Karpas-422 (cell line): ENCODE measurements around the gene CIITA. TPM values are rescaled to one million over a fixed set of nuclear protein-coding genes. Genes with fewer than 3 reads are reported as not detected.
A peak's percentile ranks its signal among the peaks of the same experiment; 100 is the strongest.
"Not testable (repeated sequence)": the region's sequence is repeated elsewhere in the genome, so short reads cannot be mapped to it uniquely, and the experiment has no call there.

Experiments
- DNase-seq: peaks from one replicate; pipeline ENCODE4 v3.0.0-alpha.2; 2015
- H2AFZ ChIP-seq: fragments of 200-600 bp; sonication (generic); 2 replicates; pipeline ENCODE4 v1.6.1; 2014; ENCODE audit warnings: antibody characterized with exemption, low read length, mixed read lengths
- H3K27ac ChIP-seq: fragments of 200-600 bp; sonication (generic); 2 replicates; pipeline ENCODE4 v1.5.1; 2014; ENCODE audit warnings: mild to moderate bottlenecking, low read length, moderate library complexity
- H3K27me3 ChIP-seq: fragments of 200-600 bp; sonication (generic); 2 replicates; pipeline ENCODE4 v1.6.1; 2014; ENCODE audit warnings: low read length, mixed read lengths
- H3K36me3 ChIP-seq: fragments of 200-600 bp; sonication (generic); 2 replicates; pipeline ENCODE4 v1.6.1; 2014; ENCODE audit warnings: low read length, mixed read lengths; ENCODE audit not compliant: insufficient read depth
- H3K4me1 ChIP-seq: fragments of 200-600 bp; sonication (generic); 2 replicates; pipeline ENCODE4 v1.6.1; 2014; ENCODE audit warnings: mild to moderate bottlenecking, low read length, mixed read lengths
- H3K4me2 ChIP-seq: fragments of 200-600 bp; sonication (generic); 2 replicates; pipeline ENCODE4 v1.6.1; 2014; ENCODE audit warnings: low read length, low read depth, mild to moderate bottlenecking; ENCODE audit not compliant: poor library complexity, severe bottlenecking
- H3K4me3 ChIP-seq: fragments of 200-600 bp; sonication (generic); 2 replicates; pipeline ENCODE4 v1.5.1; 2014; ENCODE audit warnings: mild to moderate bottlenecking, antibody characterized with exemption, low read length, mixed read lengths
- H3K79me2 ChIP-seq: fragments of 200-600 bp; sonication (generic); 2 replicates; pipeline ENCODE4 v1.6.1; 2014; ENCODE audit warnings: mild to moderate bottlenecking, low read length, mixed read lengths
- H3K9ac ChIP-seq: fragments of 200-600 bp; sonication (generic); 2 replicates; pipeline ENCODE4 v1.6.0; 2014; ENCODE audit warnings: low read length
- H3K9me2 ChIP-seq: fragments of 200-600 bp; sonication (generic), shearing (Covaris generic); replicated peaks from 2 replicates; pipeline ENCODE4 v1.6.0; 2014; ENCODE audit warnings: mild to moderate bottlenecking, low read length, moderate library complexity; ENCODE audit not compliant: insufficient read depth
- H3K9me3 ChIP-seq: fragments of 300-700, 200-600 bp; sonication (generic); 2 replicates; pipeline ENCODE4 v1.6.1; 2014; ENCODE audit warnings: low read length, mixed read lengths
- H4K20me1 ChIP-seq: fragments of 200-600 bp; sonication (generic); 2 replicates; pipeline ENCODE4 v1.6.1; 2014; ENCODE audit warnings: mild to moderate bottlenecking, antibody characterized with exemption, low read length, low read depth; ENCODE audit not compliant: insufficient read depth
- total RNA-seq: library from RNA; depleted of rRNA; stranded (reverse); fragments of >200 nt; shearing (Covaris generic); gene quantifications from 2 replicates; pipeline ENCODE4 v1.2.3, GENCODE V29; 2014; ENCODE audit warnings: low replicate concordance

Gene CIITA
- total RNA-seq, 1 experiment from 2014 or later = 66.2 TPM

GRCh38 chr16:10959161-10959560, 82.2 kb downstream of the CIITA start:
- H3K27ac ChIP-seq = no peak overlapping the region
- peaks cover 13% of the 10 kb centered on the region for H3K4me1 ChIP-seq
- DNase-seq = no peak
- no peaks in the 10 kb centered on the region for H3K27me3 ChIP-seq
- H3K4me2 ChIP-seq = no peak overlapping the region
- H2AFZ ChIP-seq = no peak overlapping the region
- peaks cover 47% of the 10 kb centered on the region for H4K20me1 ChIP-seq
- H3K36me3 ChIP-seq = peaks cover 5% of the 10 kb centered on the region; the same call in 1 of the 2 replicates
- no peaks in the 10 kb centered on the region for H3K9me2 ChIP-seq
- H3K4me3 ChIP-seq = no peak overlapping the region
- no peak overlapping the region for H3K9ac ChIP-seq
- H3K79me2 ChIP-seq = peaks cover 2% of the 10 kb centered on the region; the same call in 1 of the 2 replicates
- no peaks in the 10 kb centered on the region for H3K9me3 ChIP-seq

DNA sequence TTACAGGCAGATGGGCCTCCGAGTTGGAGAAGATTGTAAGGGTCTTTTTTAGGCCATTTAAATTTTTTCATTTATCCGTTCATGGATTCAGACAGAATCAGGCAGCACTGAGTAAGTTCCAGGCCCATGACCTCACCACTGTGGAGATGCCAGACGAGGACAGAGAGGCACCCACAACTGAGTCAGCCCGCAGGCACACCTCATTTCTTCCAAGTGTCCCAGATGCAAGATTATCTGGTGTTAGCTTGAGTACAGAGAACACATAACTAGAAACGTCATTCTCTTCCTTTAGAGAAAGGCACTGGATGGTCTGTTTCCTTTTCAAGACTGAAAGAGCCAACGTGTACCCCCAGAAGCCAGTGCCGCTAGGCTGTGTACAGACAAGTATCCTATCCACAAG, 84.2 kb downstream of the CIITA start:
- DNase-seq = no peak

DNA sequence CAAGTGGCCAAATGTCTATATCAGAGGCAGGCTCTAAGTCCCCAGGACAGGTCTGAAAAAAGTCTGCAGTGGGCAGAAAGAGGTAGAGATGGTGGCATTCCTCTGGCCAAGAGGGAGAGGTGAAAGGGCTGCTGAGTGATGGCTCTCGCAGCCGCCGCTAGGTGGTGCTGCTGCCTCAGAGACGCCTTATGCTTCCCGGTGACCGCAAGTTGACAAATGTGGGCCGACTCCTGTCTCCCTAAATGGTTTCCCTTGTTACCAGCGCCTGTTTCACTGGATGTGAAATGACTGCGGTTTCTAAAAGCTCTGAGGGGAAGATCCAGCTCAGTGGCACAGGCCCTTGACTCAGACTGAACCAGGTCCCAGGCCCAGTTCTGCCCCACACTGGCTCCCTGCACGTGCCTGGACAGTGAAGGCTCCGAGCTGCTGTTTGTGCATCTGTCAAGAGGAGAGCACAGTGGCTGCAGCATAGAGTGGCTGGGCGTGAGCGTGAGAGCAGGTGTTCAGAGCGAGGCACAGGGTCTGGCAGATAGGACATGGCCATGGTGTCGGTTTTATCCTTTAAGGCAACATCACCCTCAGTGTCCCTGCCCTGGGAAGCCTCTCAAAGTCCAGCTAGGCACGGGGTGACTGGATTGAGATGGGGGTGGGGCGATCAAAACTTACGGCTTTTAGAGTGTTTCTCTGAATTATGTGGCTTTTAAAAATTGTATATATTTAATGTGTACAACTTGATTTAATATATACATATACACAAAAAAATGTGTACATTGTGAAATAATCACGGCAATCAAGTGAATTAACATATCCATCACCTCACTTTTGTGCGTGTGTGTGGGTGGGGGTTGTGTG, 87.3 kb downstream of the CIITA start:
- Histone ChIP-seq H3K27ac (no peak overlapping the region), H3K36me3 (peaks cover 5% of the 10 kb centered on the region; the same call in 1 of the 2 replicates), H3K9me2 (no peaks in the 10 kb centered on the region), H3K27me3 (no peaks in the 10 kb centered on the region), H3K79me2 (no peaks in the 10 kb centered on the region), H3K9ac (no peak overlapping the region), H3K4me2 (no peak overlapping the region), H3K9me3 (no peaks in the 10 kb centered on the region), H2AFZ (no peak overlapping the region), H3K4me3 (no peak overlapping the region), H4K20me1 (peaks cover 15% of the 10 kb centered on the region; the same call in 1 of the 2 replicates), H3K4me1 (peaks cover 16% of the 10 kb centered on the region)
- peak; percentile 87 for DNase-seq

More for the DNA sequence above, 84.2 kb downstream of the CIITA start:
- Histone ChIP-seq H3K36me3 (peaks cover 5% of the 10 kb centered on the region; the same call in 1 of the 2 replicates), H3K9me2 (no peaks in the 10 kb centered on the region), H3K27me3 (no peaks in the 10 kb centered on the region), H3K79me2 (no peaks in the 10 kb centered on the region), H3K9me3 (no peaks in the 10 kb centered on the region), H3K4me3 (no peak overlapping the region), H3K9ac (no peak overlapping the region), H3K27ac (no peak overlapping the region), H2AFZ (no peak overlapping the region), H4K20me1 (peaks cover 29% of the 10 kb centered on the region), H3K4me1 (peaks cover 25% of the 10 kb centered on the region), H3K4me2 (no peak overlapping the region)

DNA sequence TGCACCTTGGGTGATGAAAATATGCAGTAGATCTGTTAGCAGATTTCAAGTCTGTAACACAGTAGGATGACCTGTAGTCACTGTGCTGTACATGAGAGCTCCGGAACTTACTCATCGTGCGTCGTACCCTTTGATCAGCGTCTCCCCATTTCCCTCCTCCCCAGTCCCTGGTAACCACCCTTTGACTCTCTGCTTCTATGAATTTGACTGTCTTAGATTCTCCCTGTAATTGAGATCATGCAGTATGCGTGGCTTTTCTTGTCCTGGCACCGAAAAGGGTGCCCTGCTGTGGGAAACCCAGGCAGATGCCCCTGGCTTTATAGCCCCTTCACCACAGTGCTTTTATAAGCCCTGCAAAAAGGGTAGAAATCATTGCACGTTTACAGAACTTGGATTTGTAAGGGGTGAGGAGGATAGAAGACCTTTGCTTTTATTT, 87.9 kb downstream of the CIITA start:
- Histone ChIP-seq H3K79me2 (no peaks in the 10 kb centered on the region), H3K9ac (no peak overlapping the region)

DNA sequence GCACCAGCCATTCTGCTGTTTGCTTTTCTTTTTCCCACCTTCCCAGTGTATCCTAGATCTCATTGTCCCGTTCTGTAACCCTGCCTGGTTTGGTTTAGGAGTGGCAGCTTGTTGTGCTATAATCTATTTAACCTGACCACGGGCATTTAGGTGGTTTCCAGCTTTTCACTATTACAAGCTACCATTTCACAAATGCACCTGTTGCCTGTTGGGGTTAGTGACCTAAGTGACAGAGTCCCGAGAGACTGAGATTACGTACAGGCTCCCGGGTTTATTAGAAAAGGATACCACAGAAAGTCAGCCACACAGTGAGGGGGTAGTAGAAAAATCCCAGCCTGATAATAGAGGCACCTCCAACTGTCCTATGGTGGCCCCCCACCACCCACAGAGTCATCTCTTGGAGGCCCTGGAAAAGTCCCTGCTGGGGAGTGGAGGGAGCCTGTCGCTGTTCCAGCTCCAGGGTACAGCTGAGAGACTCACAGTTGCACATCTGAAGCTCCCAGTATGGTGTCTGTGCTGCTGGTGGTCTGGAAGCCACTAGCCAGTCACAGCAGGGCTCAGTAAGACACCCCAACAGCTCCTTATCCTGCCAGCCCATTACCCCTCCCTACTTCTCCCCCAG, 88.5 kb downstream of the CIITA start:
- no peak overlapping the region for H3K4me3 ChIP-seq
- H2AFZ ChIP-seq = no peak overlapping the region
- H3K27me3 ChIP-seq = no peaks in the 10 kb centered on the region
- DNase-seq = no peak
- peaks cover 10% of the 10 kb centered on the region; the same call in 1 of the 2 replicates for H4K20me1 ChIP-seq
- no peak overlapping the region for H3K9ac ChIP-seq
- no peaks in the 10 kb centered on the region for H3K79me2 ChIP-seq
- H3K9me2 ChIP-seq = no peaks in the 10 kb centered on the region
- no peak overlapping the region for H3K27ac ChIP-seq
- peaks cover 5% of the 10 kb centered on the region; the same call in 1 of the 2 replicates for H3K36me3 ChIP-seq
- H3K9me3 ChIP-seq = no peaks in the 10 kb centered on the region
- H3K4me1 ChIP-seq = peaks cover 16% of the 10 kb centered on the region
- H3K4me2 ChIP-seq = no peak overlapping the region

More for the DNA sequence above, 87.9 kb downstream of the CIITA start:
- no peak overlapping the region for H3K4me3 ChIP-seq
- H3K9me3 ChIP-seq = no peaks in the 10 kb centered on the region
- H3K4me1 ChIP-seq = peaks cover 16% of the 10 kb centered on the region
- H3K36me3 ChIP-seq = peaks cover 5% of the 10 kb centered on the region; the same call in 1 of the 2 replicates
- no peaks in the 10 kb centered on the region for H3K27me3 ChIP-seq
- H3K9me2 ChIP-seq = no peaks in the 10 kb centered on the region
- H4K20me1 ChIP-seq = peaks cover 15% of the 10 kb centered on the region; the same call in 1 of the 2 replicates
- no peak for DNase-seq
- H2AFZ ChIP-seq = no peak overlapping the region
- no peak overlapping the region for H3K27ac ChIP-seq
- no peak overlapping the region for H3K4me2 ChIP-seq

GRCh38 chr16:10966129-10966528, 89.1 kb downstream of the CIITA start:
- no peaks in the 10 kb centered on the region for H3K9me2 ChIP-seq
- no peak overlapping the region for H3K4me2 ChIP-seq
- no peak overlapping the region for H3K9ac ChIP-seq
- H3K4me3 ChIP-seq = no peak overlapping the region
- no peaks in the 10 kb centered on the region for H3K79me2 ChIP-seq
- DNase-seq = no peak
- peaks cover 16% of the 10 kb centered on the region for H3K4me1 ChIP-seq
- H3K9me3 ChIP-seq = no peaks in the 10 kb centered on the region
- peaks cover 5% of the 10 kb centered on the region; the same call in 1 of the 2 replicates for H3K36me3 ChIP-seq
- H2AFZ ChIP-seq = no peak overlapping the region
- no peaks in the 10 kb centered on the region for H3K27me3 ChIP-seq
- H4K20me1 ChIP-seq = peaks cover 4% of the 10 kb centered on the region; the same call in 1 of the 2 replicates
- H3K27ac ChIP-seq = no peak overlapping the region

DNA sequence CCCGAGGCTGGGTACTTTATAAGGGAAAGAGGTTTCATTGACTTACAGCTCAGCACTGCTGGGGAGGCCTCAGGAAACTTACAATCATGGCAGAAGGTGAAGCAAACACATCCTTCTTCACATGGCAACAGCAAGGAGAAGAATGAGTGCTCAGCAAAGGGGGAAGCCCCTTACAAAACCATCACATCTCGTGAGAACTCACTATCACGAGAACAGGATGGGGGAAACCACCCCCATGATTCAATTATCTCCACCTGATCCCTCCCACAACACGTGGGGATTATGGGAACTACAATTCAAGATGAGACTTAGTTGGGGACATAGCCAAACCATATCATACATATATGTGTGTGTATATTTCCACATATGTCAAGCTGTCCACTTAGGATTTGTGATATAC, 89.6 kb downstream of the CIITA start:
- not testable (repeated sequence) for H3K36me3 ChIP-seq, H3K27ac ChIP-seq

DNA sequence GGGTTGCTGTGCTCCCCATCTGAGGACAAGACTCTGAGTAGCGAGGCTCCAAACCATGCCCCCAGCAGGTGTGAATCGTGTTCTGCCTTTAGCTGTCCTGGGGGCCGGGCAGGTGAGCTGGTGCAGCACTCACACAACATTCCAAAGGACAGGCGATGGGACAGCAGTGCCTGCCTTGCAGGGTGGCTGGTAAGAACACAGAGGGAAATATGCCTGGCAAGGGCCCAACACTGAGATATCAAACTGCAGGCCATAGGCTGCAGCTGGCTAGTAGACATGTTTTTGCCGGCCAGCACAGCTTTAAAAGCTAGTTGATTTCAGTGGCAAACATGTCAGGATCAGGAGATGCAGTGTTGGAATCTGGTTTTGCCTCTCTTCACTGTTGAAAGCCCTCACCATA, 91.0 kb downstream of the CIITA start:
- H4K20me1 ChIP-seq = peaks cover 3% of the 10 kb centered on the region; the same call in 1 of the 2 replicates
- no peak overlapping the region for H2AFZ ChIP-seq
- no peaks in the 10 kb centered on the region for H3K79me2 ChIP-seq
- no peak overlapping the region for H3K27ac ChIP-seq
- H3K4me1 ChIP-seq = peaks cover 26% of the 10 kb centered on the region
- H3K36me3 ChIP-seq = no peaks in the 10 kb centered on the region
- no peaks in the 10 kb centered on the region for H3K9me3 ChIP-seq
- H3K9ac ChIP-seq = no peak overlapping the region
- no peaks in the 10 kb centered on the region for H3K27me3 ChIP-seq
- no peaks in the 10 kb centered on the region for H3K9me2 ChIP-seq
- H3K4me2 ChIP-seq = no peak overlapping the region
- no peak for DNase-seq
- no peak overlapping the region for H3K4me3 ChIP-seq

More for the DNA sequence above, 89.6 kb downstream of the CIITA start:
- not testable (repeated sequence) for H3K4me2 ChIP-seq, H2AFZ ChIP-seq, H3K9me3 ChIP-seq, H3K4me3 ChIP-seq, H4K20me1 ChIP-seq, H3K9me2 ChIP-seq, H3K9ac ChIP-seq, H3K27me3 ChIP-seq, H3K79me2 ChIP-seq, DNase-seq
- H3K4me1 ChIP-seq = peaks cover 16% of the 10 kb centered on the region
